HG03025 (cell line): Measurements from ENCODE around the gene KRTAP5-5.
"Not testable (repeated sequence)": the region's sequence is repeated elsewhere in the genome, so short reads cannot be mapped to it uniquely, and the experiment has no call there.

Experiments used
- ATAC-seq: cut with Tn5 transposase; IDR thresholded peaks from one replicate; pipeline ENCODE4 v1.9.1; 2021; ENCODE audit warnings: mild to moderate bottlenecking, moderate library complexity; ENCODE audit not compliant: unreplicated experiment, low FRiP score

Gene KRTAP5-5

DNA sequence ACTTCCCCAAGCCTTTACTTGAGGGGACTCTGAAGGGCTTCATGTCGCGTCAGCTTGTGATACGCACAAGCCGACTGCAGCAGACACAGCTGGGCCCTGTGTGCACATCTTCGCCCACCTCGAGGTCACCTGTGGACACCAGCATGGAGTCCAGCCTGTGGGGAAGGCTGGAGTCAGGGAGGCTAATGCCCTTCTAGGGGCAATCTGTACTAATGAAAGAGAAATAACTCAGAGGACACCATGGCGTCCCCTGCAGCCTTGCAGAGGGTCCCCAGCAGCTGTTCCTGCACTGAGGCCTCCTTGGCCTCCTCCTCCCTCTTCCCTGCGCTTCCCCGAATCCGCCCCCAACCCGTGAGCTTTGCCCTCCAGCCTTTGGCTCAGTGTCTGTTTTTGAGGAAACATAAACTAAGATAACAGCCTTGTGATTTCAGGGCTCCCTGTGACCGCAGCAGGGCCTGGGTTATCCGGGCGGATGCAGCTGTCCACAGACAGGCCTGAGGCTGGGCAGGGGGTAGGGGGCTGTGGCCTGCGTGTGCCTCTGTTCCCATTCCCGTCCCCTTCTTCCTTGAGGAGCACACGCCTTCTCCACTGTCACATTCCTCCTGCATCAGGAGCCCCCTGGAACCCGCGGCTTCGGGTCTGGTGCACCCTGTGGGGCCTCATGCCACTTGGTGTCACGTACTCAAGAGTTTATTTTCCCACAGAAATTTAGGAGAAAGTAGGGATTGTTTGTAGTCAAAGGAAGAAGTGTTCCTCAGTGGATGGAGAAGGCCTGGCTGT, 25.0 kb downstream of the KRTAP5-5 start:
- ATAC-seq = no peak

DNA sequence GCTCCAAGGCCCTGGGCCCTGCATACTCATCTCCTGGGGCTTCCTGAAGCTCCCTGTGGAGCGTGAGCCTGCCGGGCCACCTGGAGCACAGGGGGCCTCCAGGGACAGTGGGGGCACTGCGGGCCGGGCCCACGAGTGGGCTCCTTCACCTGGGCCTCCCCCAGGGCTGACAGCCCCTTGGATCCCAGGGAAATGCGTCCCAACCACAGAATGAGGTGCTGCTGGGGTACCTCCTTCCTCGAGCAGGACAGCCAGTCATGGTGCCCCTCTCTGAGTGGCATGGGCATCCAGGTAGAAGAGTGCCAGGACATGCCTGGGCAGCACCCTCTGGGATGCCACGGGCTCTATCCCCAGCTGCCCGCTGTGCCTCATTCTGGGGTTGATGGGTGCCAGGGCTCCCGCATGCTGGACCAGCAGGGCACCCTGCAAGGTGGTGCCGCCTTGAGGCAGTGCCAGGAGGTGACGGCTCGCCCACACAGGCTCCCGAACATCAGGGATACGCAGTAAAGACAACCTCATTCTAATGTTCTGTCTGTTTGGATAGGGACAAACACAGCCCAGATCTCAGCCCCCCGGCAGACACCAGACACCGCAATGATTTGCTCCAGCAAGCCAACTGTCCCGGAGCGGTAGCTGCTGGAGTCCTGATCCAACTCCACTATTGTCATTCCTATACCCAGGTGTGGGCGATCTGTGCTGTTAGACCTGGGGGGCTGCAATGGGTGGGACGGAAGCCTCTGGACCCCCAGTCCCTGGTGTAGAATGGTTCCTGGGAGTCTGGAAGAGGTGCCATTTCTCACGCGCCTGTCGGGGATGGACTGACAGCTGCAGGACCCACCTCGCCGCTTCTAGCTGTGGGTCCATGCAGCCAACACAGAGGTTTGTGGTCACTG, 25.8 kb downstream of the KRTAP5-5 start:
- ATAC-seq = no peak

DNA sequence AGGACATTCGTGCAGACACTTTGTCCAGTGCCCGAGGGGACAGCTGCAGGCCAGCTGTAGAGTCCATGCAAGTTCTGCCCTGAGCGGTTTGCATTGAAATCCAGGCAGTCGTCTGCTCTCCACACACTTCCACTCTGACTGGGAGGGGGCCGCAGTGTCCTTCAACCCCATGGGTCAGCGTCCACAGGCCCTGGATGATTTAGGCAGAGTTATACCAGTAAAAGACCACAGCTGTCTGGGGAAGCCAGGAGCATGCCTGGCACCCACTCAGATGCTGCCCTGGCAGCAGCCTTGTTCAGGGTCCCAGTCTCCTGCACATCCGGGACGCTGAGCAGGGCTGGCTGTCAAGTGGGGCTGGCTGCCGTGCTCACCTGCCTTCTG, 26.5 kb downstream of the KRTAP5-5 start:
- ATAC-seq = no peak

DNA sequence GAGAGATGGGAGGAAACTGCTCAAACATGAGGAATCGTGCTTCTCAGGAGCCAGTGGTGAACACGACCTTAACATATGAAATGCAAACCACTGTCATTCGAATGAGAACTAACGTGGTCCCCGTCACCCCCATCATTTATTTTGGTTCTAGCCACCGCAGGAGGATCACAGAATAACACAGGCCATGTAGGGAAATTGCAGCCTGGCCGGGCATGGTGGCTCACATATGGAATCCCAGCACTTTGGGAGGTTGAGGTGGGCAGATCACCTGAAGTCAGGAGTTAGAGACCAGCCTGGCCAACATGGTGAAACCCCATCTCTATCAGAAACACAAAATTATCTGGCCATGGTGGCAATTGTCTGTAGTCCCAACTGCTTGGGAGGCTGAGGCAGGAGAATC, 27.1 kb downstream of the KRTAP5-5 start:
- ATAC-seq = no peak

DNA sequence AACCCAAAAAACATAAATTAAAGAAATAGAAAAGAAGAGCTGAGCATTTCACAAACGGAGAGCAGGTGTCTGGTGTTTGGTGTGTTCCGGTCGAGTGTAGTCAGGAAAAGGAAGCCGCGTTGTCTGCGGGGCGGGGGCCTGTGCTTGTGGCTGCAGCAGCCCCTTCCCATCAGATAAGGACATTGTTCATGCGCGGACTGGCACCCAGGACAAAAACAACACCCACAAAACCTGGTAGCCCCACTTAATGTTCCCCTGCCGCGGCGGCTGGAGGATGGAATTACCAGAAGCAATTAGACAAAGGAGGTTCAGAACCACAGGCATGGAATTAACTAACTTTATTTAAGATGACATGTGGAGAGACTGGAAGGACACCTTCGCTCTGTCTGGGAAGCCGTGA, 29.9 kb downstream of the KRTAP5-5 start:
- no peak for ATAC-seq

DNA sequence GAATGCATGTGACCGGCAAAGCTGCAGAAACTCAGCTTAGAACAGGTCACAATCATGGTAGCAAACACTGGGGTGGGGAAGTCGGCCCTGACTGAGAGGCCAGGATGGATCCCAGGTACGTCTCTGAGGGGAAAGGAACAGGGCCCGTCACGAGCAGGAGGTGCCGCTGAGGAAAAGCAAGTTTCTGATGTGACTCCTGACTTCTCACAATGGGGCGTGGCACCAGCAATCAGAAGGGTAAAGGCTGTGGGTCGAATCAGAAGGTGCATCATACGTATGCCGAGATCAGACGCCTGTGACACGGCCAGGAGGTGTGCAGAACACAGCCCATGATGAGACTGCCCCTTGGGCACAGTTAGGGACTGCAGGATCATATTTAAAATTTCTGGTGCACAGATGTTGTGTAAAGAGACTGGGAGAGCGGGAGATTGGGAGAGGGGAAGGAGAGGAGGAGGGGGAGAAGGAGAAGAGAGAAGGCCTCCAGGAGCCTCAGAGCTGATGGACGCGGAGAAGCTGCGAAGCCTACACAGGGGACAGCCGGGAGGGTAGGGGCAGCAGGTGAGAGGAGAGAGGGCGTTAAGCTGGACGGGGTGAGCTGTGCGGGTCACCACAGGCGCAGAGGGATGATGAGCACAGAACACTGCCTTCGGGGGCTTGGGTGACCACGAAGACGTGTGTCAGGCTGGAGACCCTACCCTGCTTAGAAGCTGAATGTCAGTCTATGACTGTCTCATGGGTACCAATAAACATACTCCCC, 30.7 kb downstream of the KRTAP5-5 start:
- no peak for ATAC-seq

DNA sequence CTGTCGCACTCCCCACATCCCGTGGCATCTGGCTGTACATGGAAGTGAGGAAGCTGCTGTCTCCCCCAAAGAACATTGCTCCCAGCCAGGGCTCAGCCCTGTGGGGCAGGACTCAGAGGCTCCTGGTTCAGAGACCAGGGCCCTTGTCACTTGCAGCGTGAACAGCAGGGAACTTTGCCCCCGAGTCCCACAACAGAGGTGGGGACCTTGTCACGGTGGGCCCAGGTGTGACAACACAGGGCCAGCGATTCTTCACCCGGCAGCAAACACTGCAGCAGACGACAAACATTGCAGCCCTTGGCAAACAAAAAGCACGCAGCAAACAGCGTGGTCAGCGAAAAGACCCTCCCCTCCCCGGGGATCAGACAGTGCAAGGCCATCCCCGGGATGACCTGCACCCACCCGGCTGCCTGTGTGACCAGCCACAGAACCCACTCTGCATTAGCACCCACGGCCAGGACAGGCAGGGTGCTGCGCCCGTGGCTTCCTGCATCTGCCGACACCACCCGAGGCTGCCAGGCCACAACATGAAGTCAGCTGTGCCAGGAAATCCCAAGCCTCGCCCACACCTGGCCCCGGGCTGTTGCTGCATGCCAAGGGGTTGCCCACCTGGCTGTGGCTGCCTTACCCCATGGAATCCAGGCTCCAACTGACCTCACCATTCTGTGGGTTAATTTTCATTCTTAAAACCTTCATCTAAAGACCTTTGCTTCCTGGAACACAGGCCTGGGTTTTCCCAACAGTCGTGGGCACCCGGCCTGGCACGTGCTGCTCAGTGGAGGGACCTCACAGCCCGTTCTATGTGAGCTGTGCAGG, 32.1 kb downstream of the KRTAP5-5 start:
- not testable (repeated sequence) for ATAC-seq

DNA sequence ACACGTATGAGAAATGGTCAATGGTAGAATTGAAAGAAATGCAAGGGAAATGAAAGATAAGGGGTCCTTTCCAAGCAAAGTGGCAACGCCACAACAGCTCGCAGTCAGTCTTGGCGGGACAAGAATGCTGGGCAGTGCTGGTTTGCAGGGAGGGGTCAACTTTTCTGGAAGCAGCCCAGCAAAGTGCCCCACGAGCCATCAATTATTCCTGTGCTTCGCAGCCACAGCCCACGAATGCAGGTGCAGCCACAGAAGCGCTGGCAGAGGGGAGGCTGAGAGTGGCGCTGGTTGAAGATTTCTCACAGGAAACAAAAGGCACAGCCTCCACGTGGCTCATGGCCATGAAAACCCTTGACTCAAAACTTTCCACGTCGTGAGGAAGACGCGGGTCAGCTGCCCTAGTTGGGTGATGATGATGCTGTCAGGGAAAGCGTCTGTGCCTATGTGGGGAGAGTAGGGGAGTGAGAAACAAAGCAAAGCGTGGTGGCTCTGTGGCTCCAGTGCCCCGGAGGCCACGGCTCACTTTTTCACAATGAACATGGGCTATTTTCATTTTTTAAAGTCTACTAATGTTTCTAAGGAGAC, 33.2 kb downstream of the KRTAP5-5 start:
- ATAC-seq = not testable (repeated sequence)

DNA sequence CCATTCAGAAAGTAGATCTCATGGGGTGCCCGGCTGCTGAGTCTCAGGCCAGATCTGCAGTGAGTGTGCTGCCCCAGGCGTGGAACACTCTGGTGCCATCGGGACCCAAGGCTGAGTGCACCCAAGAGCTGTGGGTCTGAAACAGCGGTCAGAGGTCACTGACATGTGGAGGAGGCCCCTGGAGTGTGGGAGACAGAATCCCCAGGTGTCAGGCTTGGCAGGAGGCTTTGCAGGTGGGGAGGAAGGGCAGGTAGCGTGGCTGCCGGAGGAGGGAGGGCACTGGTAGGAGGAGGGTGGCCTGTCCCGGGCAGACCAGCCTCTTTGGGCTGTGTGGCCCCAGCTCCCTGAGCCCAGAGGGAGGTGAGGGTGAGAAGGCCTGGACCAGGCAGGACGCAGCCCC, 35.7 kb downstream of the KRTAP5-5 start:
- ATAC-seq = no peak

DNA sequence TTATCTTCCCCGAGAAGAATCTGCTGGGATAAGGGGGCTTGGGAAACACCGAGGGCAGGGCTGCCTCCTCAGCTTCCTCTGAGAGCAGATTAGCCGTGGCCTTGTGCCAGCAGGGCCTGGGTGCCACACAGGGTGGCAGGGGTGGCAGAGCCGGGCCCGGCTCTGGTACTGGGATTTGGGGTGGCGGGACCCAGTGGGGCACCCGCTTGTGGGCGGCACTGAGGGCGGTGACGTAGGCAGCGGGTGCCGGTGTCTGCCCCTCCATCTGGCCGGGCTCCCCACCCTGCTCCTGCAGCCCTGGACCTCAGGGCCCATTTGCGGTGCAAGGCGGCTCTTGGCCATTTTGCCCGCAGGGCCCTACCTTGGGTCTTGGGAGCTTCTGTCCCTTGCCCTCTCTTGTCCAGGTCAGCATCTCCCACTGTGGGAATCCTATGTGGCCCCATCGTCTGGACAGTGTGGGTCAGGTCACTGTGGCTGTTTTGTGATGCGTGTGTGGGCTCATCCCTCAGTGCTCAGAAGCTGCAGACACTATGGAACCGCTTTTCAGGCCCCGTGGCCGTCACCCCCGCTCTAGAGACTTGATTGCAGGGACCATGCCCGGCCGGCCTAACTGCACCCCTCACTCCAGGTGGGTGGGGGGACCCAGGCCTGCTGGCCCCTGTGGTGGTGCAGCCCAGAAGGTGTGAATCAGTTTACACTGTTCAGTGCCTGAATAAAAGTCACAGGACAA, 37.7 kb downstream of the KRTAP5-5 start:
- no peak for ATAC-seq

DNA sequence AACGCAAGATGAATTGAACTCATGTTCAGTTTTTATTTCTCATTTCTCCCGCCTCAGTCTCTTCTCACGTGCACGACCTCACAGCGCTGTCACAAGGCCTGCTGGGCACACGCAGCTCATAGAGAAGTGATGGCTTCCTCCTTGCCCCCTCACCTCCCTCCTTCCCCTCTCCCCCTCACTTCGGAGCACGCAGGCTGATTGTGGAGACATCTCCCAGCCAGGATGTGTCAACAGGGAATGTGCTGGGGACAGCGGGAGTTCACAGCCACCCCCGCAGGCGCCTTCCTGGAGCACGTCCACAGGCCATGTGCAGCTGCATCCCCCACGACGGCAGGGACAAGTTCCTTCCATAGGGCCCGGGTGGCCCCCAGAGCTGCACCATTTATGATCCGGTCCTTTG, 38.3 kb downstream of the KRTAP5-5 start:
- ATAC-seq = no peak

DNA sequence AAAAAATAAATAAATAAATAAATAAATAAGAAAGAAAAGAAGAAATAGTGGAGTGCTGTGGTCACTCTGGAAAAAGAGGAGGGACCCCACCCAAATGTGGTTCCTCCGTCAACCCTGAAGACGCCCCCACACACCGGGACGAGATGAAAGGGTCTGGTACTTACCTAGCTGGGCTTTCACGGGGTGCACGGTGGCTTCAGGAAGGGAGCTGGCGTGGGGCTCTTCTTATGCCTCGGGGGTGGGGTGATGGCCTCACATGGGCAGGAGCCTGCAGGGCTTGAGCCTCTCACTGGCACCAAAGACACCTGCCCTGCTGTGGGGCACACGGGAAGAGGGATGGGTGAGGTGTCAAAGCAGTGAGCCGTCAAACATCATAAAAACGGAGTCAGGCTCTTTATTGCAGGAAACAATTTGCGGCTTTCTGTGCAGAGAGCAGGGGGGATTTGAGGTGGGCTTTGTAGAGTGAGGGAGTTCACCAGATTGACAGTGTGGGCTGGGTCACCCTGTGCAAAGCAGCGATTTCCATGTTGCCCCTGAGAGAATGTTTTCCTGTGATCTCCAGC, 39.4 kb downstream of the KRTAP5-5 start:
- ATAC-seq = no peak

DNA sequence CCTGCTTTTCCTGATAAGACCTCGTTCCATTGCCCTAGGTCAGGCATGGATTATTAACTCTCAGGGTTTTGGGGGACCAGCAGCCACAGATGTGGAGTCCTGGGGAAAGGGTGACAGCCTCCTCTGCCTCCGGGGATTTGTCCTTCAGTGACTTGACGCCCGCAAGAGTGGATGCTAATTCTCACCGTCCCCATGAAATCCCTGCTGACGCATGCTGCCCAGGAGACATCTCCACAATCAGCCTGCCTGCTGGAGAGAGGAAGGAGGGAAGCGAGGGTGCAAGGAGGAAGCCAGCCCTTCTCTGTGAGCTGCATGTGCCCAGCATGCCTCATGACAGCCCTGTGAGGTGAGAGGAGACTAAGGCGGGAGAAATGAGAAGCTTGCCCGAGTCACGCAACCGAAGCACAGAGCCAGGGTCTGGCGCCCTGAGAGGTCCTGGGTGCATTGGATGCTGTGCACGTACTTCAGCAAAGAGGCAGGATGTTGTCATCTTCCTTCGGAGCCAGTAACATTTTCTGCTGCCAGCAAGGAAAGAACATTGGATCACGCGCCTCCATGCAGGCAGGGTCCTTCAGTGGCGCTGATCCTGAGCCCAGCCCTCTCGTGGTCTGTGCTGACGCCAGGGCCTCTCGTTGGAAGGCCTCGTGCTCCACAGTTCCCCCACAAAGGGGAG, 40.1 kb downstream of the KRTAP5-5 start:
- ATAC-seq = no peak

DNA sequence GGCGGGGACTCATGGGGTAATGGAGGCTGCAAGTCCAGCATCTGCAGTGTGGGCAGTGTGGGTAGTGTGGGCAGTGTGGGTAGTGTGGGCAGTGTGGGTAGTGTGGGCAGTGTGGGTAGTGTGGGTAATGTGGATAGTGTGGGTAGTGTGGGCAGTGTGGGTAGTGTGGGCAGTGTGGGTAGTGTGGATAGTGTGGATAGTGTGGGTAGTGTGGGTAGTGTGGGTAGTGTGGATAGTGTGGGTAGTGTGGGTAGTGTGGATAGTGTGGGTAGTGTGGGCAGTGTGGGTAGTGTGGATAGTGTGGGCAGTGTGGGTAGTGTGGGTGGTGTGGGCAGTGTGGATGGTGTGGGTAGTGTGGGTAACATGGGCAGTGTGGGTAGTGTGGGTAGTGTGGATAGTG, 40.9 kb downstream of the KRTAP5-5 start:
- ATAC-seq = not testable (repeated sequence)

DNA sequence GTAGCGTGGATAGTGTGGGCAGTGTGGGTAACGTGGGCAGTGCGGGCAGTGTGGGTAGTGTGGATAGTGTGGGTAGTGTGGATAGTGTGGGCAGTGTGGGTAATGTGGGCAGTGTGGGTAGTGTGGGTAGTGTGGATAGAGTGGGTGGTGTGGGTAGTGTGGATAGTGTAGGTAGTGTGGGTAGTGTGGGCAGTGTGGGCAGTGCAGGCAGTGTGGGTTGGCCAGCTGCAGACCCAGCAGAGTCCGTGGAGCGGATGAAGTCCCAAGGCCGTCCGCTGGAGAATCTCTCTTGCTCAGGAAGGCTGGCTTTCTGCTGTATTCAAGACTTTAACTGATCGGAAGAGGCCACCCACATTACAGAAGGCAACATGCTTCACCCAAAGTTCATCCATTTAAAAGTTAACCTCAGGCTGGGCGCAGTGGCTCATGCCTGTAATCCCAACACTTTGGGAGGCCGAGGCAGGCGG, 41.4 kb downstream of the KRTAP5-5 start:
- ATAC-seq = no peak

DNA sequence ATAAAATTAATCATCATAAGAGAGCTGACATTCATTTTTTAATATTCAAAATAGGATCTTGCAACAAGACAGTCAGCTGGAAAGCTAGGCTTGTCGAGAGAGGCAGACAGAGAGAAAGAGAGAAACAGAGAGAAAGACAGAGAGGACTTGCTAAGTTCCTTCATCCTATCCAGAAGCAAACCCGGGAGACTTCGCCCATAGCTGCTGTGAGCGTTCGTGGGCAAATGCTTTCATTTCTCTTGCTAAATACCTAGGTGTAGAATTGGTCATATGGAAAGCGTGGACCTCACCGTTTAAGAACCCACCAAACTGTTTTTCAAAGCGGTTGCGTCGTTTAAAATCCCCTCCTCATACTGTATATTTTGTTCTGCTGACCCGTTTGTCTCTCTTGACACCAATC, 42.1 kb downstream of the KRTAP5-5 start:
- ATAC-seq = no peak

DNA sequence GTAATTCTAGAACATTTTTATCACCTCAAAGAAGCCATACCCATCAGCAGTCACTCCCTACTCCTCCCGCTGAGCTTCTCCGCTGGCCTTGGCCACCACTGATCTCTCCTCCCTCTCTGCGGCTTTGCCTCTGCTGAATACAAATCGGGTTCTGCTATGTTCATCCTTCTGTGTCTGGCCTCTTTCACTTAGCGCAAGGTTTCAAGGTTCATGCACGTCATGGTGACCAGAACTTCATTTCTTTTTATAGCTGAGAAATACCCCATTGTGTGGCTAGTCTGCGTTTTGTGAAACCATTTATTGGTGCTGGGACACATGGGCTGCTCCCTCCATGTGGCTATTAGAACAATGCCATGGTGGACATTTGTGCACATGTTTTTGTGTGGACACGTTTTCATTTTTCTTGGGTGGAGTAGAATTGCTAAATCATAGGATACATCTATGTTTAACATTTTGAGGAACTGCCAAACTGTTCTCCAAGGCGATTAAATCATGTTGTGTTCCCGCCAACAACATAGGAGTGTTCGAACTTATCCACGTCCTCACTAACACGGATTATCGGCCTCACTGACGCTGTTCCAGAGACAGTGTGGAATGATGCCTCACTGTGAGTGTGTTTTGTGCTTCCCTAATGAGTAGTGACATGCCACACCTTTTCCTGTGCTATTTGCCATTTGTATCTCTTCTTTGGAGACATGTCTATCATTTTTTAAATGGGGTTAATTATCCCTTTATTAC, 43.2 kb downstream of the KRTAP5-5 start:
- ATAC-seq = no peak
